Mucosa of stomach (tissue), 1 donor: ENCODE measurements around the gene SLC25A46.
"Not testable (repeated sequence)": the region's sequence is repeated elsewhere in the genome, so short reads cannot be mapped to it uniquely, and the experiment has no call there.

Source experiments
- H3K27me3 ChIP-seq: one replicate; pipeline ENCODE4 v1.7.0; 2013; ENCODE audit warnings: mild to moderate bottlenecking, low read length; ENCODE audit not compliant: control insufficient read depth, insufficient read depth
- H3K36me3 ChIP-seq: one replicate; pipeline ENCODE4 v1.7.0; 2013; ENCODE audit warnings: low read length; ENCODE audit not compliant: control insufficient read depth, insufficient read depth
- H3K4me1 ChIP-seq: one replicate; pipeline ENCODE4 v1.7.0; 2013; ENCODE audit warnings: mild to moderate bottlenecking, low read length; ENCODE audit not compliant: control insufficient read depth, insufficient read depth
- H3K4me3 ChIP-seq: one replicate; pipeline ENCODE4 v1.7.0; 2013; ENCODE audit warnings: low read length
- H3K9ac ChIP-seq: one replicate; pipeline ENCODE4 v1.7.0; 2013; ENCODE audit warnings: mild to moderate bottlenecking, low read length, moderate library complexity
- H3K9me3 ChIP-seq: one replicate; pipeline ENCODE4 v1.7.0; 2013; ENCODE audit warnings: mild to moderate bottlenecking, low read length, moderate library complexity; ENCODE audit not compliant: control insufficient read depth
- donor health status: Pancreatic carcinoma.

SLC25A46 gene

DNA sequence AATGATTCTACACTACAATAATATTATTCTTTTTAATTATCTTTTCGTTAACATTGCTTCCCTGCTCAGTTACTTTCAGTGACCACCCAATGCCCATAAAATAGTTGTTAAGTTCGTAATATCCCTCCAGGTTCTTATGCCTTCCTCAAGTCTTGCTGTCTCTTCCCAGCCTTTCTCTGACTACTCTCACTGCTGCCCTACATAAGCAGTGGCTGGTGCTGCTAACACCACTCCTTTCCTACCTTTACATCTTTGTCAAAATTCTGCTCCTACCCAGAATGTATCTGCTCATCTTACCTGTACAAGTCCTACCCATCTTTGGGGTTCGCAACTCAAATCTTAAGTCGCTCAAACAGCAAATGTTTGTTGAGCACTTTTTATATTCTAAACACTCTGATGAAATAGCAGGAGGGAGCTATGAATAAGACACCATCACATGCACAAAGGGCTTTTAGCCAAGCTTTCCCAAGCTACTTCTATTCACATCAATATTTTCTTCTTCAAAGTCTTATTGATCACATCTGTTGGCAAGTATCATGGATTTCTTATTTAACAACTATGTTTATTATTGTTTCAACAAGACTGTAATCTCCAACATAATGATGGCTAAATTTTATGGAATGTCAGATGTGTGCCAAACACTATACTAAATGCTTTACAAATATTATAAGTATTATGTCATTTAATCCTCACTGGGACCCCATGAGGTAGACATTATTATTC is 29.5 kb downstream of the SLC25A46 start:
- H3K27me3 ChIP-seq, result no peaks in the 10 kb centered on the region
- no peaks in the 10 kb centered on the region for H3K36me3 ChIP-seq
- H3K4me3 ChIP-seq, result no peak overlapping the region
- H3K9me3 ChIP-seq, result no peaks in the 10 kb centered on the region
- no peak overlapping the region for H3K9ac ChIP-seq
- H3K4me1 ChIP-seq, result no peaks in the 10 kb centered on the region

- no peaks in the 10 kb centered on the region for H3K4me1 ChIP-seq
- H3K9me3 ChIP-seq, result no peaks in the 10 kb centered on the region
- H3K27me3 ChIP-seq, result no peaks in the 10 kb centered on the region
- no peak overlapping the region for H3K4me3 ChIP-seq
- H3K9ac ChIP-seq, result no peak overlapping the region
- H3K36me3 ChIP-seq, result no peaks in the 10 kb centered on the region
Measured at GRCh38 chr5:110769000-110769681, 30.3 kb downstream of the SLC25A46 start.

- Histone ChIP-seq H3K4me1 (no peaks in the 10 kb centered on the region), H3K9me3 (no peaks in the 10 kb centered on the region), H3K9ac (no peak overlapping the region), H3K27me3 (no peaks in the 10 kb centered on the region), H3K36me3 (no peaks in the 10 kb centered on the region), H3K4me3 (no peak overlapping the region)
Measured at GRCh38 chr5:110770286-110770685, 31.5 kb downstream of the SLC25A46 start.

DNA sequence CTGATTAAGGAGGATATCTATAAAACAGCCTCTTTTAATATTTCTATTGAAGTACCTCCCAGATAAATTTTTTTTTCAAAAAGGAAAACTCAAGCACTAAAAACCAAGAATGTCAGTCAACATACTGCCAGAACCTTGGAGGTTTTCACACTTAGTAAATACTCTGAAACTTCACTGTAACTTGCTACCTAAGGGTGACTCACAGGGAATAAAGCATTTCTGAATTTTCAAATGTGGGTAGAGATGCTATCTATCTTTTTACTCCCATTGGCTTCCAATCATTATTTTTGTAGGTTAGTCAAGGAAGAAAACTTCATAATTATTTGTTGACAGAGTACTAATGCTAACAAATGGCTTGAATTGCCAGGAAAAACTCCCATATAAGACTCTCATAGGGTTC is 46.1 kb downstream of the SLC25A46 start:
- Histone ChIP-seq H3K36me3 (no peaks in the 10 kb centered on the region), H3K4me3 (no peak overlapping the region), H3K4me1 (no peaks in the 10 kb centered on the region), H3K27me3 (no peaks in the 10 kb centered on the region), H3K9me3 (no peaks in the 10 kb centered on the region), H3K9ac (no peak overlapping the region)

DNA sequence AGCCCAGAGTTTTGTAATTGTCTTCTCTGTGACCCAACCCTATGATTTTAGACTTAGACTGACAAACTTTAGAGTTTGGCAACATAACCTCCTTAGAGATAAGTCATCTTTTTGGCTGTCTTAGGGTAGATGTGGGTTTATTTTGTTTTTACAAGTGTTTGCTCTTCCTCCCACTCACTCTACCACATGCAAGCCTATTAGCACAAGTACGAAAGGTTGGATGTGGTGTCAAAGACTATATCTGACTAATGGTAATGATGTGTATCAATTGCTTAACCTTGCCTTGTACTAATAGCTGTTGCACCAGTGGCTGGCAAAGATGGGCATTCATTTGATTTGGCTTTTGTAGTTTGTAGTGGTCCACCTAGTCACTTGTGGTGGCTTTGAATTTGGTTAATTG is 46.5 kb downstream of the SLC25A46 start:
- Histone ChIP-seq H3K9ac (no peak overlapping the region), H3K9me3 (no peaks in the 10 kb centered on the region), H3K4me1 (no peaks in the 10 kb centered on the region), H3K4me3 (no peak overlapping the region), H3K27me3 (no peaks in the 10 kb centered on the region), H3K36me3 (no peaks in the 10 kb centered on the region)

DNA sequence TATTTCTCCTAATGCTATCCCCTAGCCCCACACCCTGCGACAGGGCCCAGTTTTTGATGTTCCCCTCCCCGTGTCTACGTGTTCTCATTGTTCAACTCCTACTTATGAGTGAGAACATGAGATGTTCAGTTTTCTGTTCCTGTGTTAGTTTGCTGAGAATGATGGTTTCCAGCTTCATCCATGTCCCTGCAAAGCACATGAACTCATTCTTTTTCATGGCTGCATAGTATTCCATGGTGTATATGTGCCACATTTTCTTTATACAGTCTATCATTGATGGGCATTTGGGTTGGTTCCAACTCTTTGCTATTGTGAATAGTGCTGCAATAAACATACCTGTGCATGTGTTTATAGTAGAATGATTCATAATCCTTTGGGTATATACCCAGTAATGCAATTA is 49.2 kb downstream of the SLC25A46 start:
- not testable (repeated sequence) for H3K9ac ChIP-seq, H3K9me3 ChIP-seq, H3K4me1 ChIP-seq, H3K36me3 ChIP-seq, H3K4me3 ChIP-seq, H3K27me3 ChIP-seq

GRCh38 chr5:110790673-110791072 is 51.9 kb downstream of the SLC25A46 start:
- Histone ChIP-seq H3K9ac (no peak overlapping the region), H3K4me3 (no peak overlapping the region), H3K4me1 (no peaks in the 10 kb centered on the region), H3K27me3 (no peaks in the 10 kb centered on the region), H3K36me3 (no peaks in the 10 kb centered on the region), H3K9me3 (no peaks in the 10 kb centered on the region)

- no peak overlapping the region for H3K4me3 ChIP-seq
Measured at GRCh38 chr5:110802998-110803397, 64.2 kb downstream of the SLC25A46 start.

GRCh38 chr5:110803467-110804326 is 64.9 kb downstream of the SLC25A46 start:
- H3K9ac ChIP-seq, result no peak overlapping the region
- H3K9me3 ChIP-seq, result no peaks in the 10 kb centered on the region
- no peaks in the 10 kb centered on the region for H3K27me3 ChIP-seq
- H3K36me3 ChIP-seq, result no peaks in the 10 kb centered on the region
- H3K4me1 ChIP-seq, result no peaks in the 10 kb centered on the region
- H3K4me3 ChIP-seq, result no peak overlapping the region

More at GRCh38 chr5:110802998-110803397, 64.2 kb downstream of the SLC25A46 start:
- H3K4me1 ChIP-seq, result no peaks in the 10 kb centered on the region
- no peaks in the 10 kb centered on the region for H3K27me3 ChIP-seq
- no peaks in the 10 kb centered on the region for H3K9me3 ChIP-seq
- no peaks in the 10 kb centered on the region for H3K36me3 ChIP-seq
- H3K9ac ChIP-seq, result no peak overlapping the region

DNA sequence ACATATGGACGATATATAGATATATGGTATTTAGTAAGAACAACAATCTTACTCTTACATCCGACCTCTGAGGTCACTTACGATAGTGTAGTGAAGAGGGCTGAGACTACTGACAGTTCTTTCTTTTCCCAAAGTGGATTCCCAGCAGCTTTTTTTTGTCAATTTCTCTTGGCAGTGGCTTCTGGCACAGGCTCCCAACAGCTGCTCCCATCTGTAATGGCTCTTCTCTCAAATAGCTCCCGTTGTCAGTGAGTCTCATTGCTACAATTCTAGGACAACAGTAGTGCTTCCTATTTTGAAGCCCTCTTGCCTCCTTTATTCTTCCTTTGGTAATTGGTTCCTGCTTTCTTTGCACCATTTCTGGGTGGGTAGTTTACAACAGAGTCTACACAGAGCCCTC is 68.4 kb downstream of the SLC25A46 start:
- Histone ChIP-seq H3K36me3 (no peaks in the 10 kb centered on the region), H3K4me3 (no peak overlapping the region), H3K9ac (no peak overlapping the region), H3K9me3 (no peaks in the 10 kb centered on the region), H3K4me1 (no peaks in the 10 kb centered on the region), H3K27me3 (no peaks in the 10 kb centered on the region)

GRCh38 chr5:110809006-110809405 is 70.2 kb downstream of the SLC25A46 start:
- no peak overlapping the region for H3K9ac ChIP-seq
- no peaks in the 10 kb centered on the region for H3K9me3 ChIP-seq
- H3K36me3 ChIP-seq, result no peaks in the 10 kb centered on the region
- H3K27me3 ChIP-seq, result no peaks in the 10 kb centered on the region
- no peaks in the 10 kb centered on the region for H3K4me1 ChIP-seq
- no peak overlapping the region for H3K4me3 ChIP-seq
